ENCODE data around the gene ITGAD.

- 0 out of 2 replicates have a peak, but pooled peaks have one; percentile 13 for TF ChIP-seq CTCF (conservative IDR thresholded peaks at IDR 0.05; ENCODE audit: low read depth, low read length)
- no peak for TF ChIP-seq EZH2 (IDR thresholded peaks at IDR 0.05; ENCODE audit: borderline replicate concordance, low read depth, low read length, poor library complexity, severe bottlenecking)
These were observed 65.1 kb downstream of the ITGAD start for GRCh38 chr16:31458073-31458843.

Data from A673 (cell line).